HG03196 (cell line): ENCODE results near the gene SF3A1.

ENCODE experiments used
- ATAC-seq: cut with Tn5 transposase; IDR thresholded peaks from one replicate; pipeline ENCODE4 v1.9.1; 2021; ENCODE audit not compliant: unreplicated experiment

The SF3A1 gene

GRCh38 chr22:30326255-30326705, 30.4 kb downstream of the SF3A1 start:
- peak; percentile 29 for ATAC-seq

- no peak for ATAC-seq
Observed at GRCh38 chr22:30325724-30326254, 30.9 kb downstream of the SF3A1 start.

- ATAC-seq: no peak
Observed at GRCh38 chr22:30325065-30325720, 31.5 kb downstream of the SF3A1 start.

- ATAC-seq: no peak
Observed at GRCh38 chr22:30324014-30324730, 32.5 kb downstream of the SF3A1 start.

- no peak for ATAC-seq
Observed at GRCh38 chr22:30323246-30323645, 33.4 kb downstream of the SF3A1 start.

- no peak for ATAC-seq
Observed at GRCh38 chr22:30321461-30321860, 35.2 kb downstream of the SF3A1 start.

GRCh38 chr22:30320021-30320556, 36.6 kb downstream of the SF3A1 start:
- no peak for ATAC-seq

- ATAC-seq: no peak
Observed at GRCh38 chr22:30318799-30319419, 37.8 kb downstream of the SF3A1 start.

- ATAC-seq: no peak
Observed at GRCh38 chr22:30317778-30318177, 38.9 kb downstream of the SF3A1 start.

GRCh38 chr22:30315962-30316576, 40.6 kb downstream of the SF3A1 start:
- ATAC-seq: no peak

- ATAC-seq: no peak
Observed at GRCh38 chr22:30314915-30315314, 41.8 kb downstream of the SF3A1 start.

- ATAC-seq: no peak
Observed at GRCh38 chr22:30313527-30314363, 42.9 kb downstream of the SF3A1 start.

GRCh38 chr22:30312053-30312452, 44.6 kb downstream of the SF3A1 start:
- no peak for ATAC-seq

GRCh38 chr22:30310881-30311771, 45.6 kb downstream of the SF3A1 start:
- ATAC-seq: no peak

GRCh38 chr22:30309951-30310741, 46.5 kb downstream of the SF3A1 start:
- ATAC-seq: no peak

- ATAC-seq: no peak
Observed at GRCh38 chr22:30308518-30309230, 48.0 kb downstream of the SF3A1 start.

GRCh38 chr22:30308093-30308492, 48.6 kb downstream of the SF3A1 start:
- ATAC-seq: no peak

GRCh38 chr22:30307041-30307574, 49.6 kb downstream of the SF3A1 start:
- no peak for ATAC-seq
